WTC11 (cell line): ENCODE data around the gene ZNF407.

Experiments used
- ATF2 ChIP-seq: sonication (generic); formaldehyde crosslinking; IDR thresholded peaks from 2 replicates; pipeline ENCODE4 v1.8.1; 2022; ENCODE audit warnings: low read depth, missing genetic modification reagents, borderline replicate concordance
- ATF3 ChIP-seq: sonication (generic); formaldehyde crosslinking; conservative IDR thresholded peaks from 2 replicates; pipeline ENCODE4 v1.8.1; 2022; ENCODE audit warnings: mild to moderate bottlenecking, missing genetic modification reagents
- CTCF ChIP-seq: fragments of 200-600 bp; IDR thresholded peaks from 2 replicates; pipeline ENCODE4 v1.8.0; 2022; ENCODE audit warnings: antibody characterized with exemption
- FOXK1 ChIP-seq: sonication (generic); formaldehyde crosslinking; IDR thresholded peaks from 2 replicates; pipeline ENCODE4 v1.8.0; 2022; ENCODE audit warnings: mild to moderate bottlenecking, moderate library complexity, missing genetic modification reagents
- HMGXB4 ChIP-seq: sonication (generic); formaldehyde crosslinking; IDR thresholded peaks from 2 replicates; pipeline ENCODE4 v1.8.1; 2023; ENCODE audit warnings: mild to moderate bottlenecking, moderate library complexity, missing genetic modification reagents
- JUN ChIP-seq: sonication (generic); formaldehyde crosslinking; IDR thresholded peaks from 2 replicates; pipeline ENCODE4 v1.8.0; 2023; ENCODE audit warnings: mild to moderate bottlenecking, missing genetic modification reagents
- RELA ChIP-seq: sonication (generic); formaldehyde crosslinking; IDR thresholded peaks from 2 replicates; pipeline ENCODE4 v1.8.1; 2022; ENCODE audit warnings: missing genetic modification reagents, mild to moderate bottlenecking, borderline replicate concordance
- SP1 ChIP-seq: sonication (generic); formaldehyde crosslinking; conservative IDR thresholded peaks from 2 replicates; pipeline ENCODE4 v1.8.1; 2022; ENCODE audit warnings: missing genetic modification reagents
- ZNF121 ChIP-seq: sonication (generic); formaldehyde crosslinking; IDR thresholded peaks from 2 replicates; pipeline ENCODE4 v1.8.0; 2023; ENCODE audit warnings: missing genetic modification reagents

GRCh38 chr18:74579496-74580065, 18.1 kb upstream of the ZNF407 start:
- no peak for TF ChIP-seq ZNF121 (CRISPR knock-in tag)
- no peak for TF ChIP-seq JUN
- TF ChIP-seq CTCF = no peak
- no peak for TF ChIP-seq SP1
- no peak for TF ChIP-seq FOXK1 (CRISPR knock-in tag)
- no peak for TF ChIP-seq ATF3 (CRISPR knock-in tag)
- no peak for TF ChIP-seq RELA (CRISPR knock-in tag)
- no peak for TF ChIP-seq HMGXB4 (CRISPR knock-in tag)
- no peak for TF ChIP-seq ATF2 (CRISPR knock-in tag)
